ENCODE measurements around the gene TNFSF9.
A peak's percentile ranks its signal among the peaks of the same experiment; 100 is the strongest.
"Not testable (repeated sequence)": the region's sequence is repeated elsewhere in the genome, so short reads cannot be mapped to it uniquely, and the experiment has no call there.

The TNFSF9 gene

DNA sequence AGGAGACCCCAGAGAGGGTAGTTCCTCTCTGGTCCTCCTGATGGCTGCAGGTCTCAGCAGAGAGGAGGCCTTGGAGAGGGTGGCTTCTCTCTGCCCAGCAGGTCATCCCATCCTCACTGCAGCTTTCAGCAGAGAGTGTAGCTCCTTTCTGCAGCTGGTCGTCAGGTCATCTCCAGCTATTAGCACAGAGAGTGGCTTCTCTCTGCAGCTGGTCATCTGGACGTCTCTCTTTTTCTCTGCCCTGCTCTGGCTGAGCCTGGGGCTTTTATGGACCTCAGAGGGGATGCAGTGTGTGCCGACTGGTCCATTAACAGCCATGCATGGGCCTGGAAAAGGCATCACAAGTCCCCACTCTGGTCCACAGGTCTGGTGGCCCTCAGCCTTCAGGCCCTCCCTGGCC lies 20.3 kb downstream of the TNFSF9 start:
- Histone ChIP-seq H3K4me1 (no peaks in the 10 kb centered on the region), H3K4me3 (ENCODE audit: low read depth, low read length) (no peak overlapping the region), H3K36me3 (no peaks in the 10 kb centered on the region), H3K27me3 (no peaks in the 10 kb centered on the region), H3K9me3 (no peaks in the 10 kb centered on the region)
- no peak for DNase-seq
- TF ChIP-seq, protein P1, sequence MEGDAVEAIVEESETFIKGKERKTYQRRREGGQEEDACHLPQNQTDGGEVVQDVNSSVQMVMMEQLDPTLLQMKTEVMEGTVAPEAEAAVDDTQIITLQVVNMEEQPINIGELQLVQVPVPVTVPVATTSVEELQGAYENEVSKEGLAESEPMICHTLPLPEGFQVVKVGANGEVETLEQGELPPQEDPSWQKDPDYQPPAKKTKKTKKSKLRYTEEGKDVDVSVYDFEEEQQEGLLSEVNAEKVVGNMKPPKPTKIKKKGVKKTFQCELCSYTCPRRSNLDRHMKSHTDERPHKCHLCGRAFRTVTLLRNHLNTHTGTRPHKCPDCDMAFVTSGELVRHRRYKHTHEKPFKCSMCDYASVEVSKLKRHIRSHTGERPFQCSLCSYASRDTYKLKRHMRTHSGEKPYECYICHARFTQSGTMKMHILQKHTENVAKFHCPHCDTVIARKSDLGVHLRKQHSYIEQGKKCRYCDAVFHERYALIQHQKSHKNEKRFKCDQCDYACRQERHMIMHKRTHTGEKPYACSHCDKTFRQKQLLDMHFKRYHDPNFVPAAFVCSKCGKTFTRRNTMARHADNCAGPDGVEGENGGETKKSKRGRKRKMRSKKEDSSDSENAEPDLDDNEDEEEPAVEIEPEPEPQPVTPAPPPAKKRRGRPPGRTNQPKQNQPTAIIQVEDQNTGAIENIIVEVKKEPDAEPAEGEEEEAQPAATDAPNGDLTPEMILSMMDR (IDR thresholded peaks at IDR 0.05; ENCODE audit: low read depth, low read length): no peak

DNA sequence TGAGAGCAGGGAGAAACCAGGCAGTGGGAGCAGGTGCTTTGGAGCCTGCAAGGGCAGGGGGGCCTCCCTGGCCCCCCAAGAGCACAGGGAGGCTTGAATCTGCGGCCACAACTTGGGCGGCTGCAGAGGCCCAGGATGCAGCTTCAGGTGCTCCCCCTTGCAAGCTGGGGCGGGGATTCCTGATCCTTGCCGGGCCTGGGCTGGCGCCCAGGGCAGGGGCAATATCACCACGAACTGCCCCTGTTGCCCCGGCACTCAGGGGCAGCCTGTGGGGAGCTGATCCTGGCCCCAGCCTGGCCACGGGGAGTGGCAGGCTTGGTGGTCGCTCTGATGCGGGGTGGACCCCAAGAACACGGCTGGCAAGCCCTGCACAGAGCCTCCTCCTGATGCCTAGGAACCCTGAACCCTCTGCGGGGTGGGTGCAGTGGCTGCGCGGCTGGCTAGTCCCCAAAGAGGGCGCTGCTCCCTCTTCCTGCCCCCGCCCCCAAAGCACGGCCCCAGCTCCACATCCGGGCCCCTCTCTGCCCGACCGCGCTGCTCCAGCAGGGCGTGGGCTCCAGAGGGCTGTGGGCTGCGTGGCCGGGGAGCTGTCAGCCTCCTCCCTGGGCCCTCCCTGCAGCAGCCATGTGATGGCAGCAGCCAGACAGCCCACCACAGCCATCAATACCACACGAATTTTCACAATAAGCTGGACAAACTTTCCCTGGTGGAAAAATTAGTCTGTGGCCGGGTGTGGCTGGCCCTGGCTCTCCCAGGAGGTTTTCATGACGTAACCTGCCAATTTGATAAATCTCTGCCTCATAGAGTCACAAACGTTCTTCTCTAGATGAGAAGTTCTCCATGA lies 21.0 kb downstream of the TNFSF9 start:
- Histone ChIP-seq H3K4me3 (ENCODE audit: low read depth, low read length) (no peak overlapping the region), H3K9me3 (no peaks in the 10 kb centered on the region; the same call in 1 of the 2 replicates), H3K36me3 (no peaks in the 10 kb centered on the region), H3K27me3 (no peaks in the 10 kb centered on the region), H3K4me1 (no peaks in the 10 kb centered on the region)
- DNase-seq: peak; percentile 46
- TF ChIP-seq, protein P1 (IDR thresholded peaks at IDR 0.05; ENCODE audit: low read depth, low read length): no peak; the same call in 1 of the 2 replicates

DNA sequence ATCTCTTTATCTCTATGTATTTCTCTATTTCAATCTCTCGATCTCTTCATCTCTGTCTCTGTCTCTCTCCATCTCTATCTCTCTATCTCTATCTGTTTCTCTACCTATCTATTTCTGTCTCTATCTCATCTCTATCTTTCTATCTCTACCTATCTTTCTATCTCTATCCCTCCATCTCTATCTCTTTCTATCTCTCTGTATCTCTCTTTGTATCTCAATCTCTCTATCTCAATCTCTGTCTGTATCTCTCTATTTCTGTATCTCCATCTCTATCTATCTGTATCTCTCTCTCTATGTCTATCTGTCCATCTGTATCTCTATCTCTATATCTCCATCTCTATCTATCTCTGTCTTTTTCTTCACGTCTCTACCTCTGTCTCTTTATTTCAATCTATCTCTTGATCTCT lies 25.2 kb downstream of the TNFSF9 start:
- Histone ChIP-seq H3K4me1 (no peaks in the 10 kb centered on the region), H3K9me3 (no peaks in the 10 kb centered on the region; the same call in 1 of the 2 replicates)
- TF ChIP-seq, protein P1 (IDR thresholded peaks at IDR 0.05; ENCODE audit: low read depth, low read length): no peak

DNA sequence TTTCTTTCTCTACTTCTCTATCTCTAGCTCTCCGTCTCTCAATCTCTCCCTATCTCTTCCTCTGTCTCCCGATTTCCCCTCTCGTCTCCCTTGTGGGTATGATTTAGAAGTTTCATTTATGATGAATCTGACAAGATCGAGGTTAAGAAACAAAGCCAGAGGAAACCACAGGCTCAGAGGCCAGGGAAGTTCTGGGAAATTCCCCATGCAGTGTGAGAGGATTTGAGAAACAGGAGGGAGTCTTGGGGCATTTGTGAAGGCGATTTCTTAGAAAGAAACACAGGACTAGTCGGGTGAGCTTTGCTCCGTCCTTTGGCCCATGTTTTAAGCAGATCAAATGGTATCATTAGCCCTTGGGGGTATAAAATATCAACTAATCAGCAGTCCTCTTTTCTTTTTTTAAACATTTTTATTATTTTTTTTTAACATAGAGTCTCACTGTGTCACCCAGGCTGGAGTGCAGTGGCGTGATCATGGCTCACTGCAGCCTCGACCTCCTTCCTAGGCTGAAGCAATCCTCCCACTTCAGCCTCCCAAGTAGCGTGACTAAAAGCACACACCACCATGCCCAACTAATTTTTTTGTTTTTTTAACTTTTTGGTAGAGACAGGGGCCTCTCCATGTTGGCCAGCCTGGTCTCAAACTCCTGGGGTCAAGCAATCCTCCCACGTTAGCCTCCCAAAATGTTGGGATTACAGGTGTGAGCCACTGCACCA lies 25.8 kb downstream of the TNFSF9 start:
- Histone ChIP-seq H3K27me3 (no peaks in the 10 kb centered on the region), H3K4me1 (no peaks in the 10 kb centered on the region), H3K4me3 (ENCODE audit: low read depth, low read length) (no peak overlapping the region), H3K9me3 (no peaks in the 10 kb centered on the region; the same call in 1 of the 2 replicates), H3K36me3 (no peaks in the 10 kb centered on the region)
- DNase-seq: no peak
- TF ChIP-seq, protein P1 (IDR thresholded peaks at IDR 0.05; ENCODE audit: low read depth, low read length): no peak

More for the DNA sequence above, 25.2 kb downstream of the TNFSF9 start:
- H3K27me3 ChIP-seq: no peaks in the 10 kb centered on the region
- DNase-seq: no peak
- H3K36me3 ChIP-seq: no peaks in the 10 kb centered on the region
- H3K4me3 ChIP-seq (ENCODE audit: low read depth, low read length): no peak overlapping the region

DNA sequence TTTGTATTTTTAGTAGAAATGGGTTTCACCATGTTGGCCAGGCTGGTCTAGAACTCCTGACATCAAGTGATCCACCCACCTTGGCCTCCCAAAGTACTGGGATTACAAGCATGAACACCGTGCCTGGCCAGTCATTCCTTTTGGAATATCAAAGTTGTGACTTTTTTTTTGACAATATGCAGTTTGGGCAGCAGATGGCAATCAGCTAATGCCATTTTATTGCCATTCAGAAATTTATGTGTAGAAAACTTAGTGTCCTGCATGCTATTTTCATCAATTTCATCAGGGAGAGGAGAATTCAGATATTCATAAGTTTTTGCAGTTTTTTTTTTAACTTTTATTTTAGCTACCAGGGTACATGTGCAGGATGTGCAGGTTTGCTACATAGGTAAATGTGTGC lies 31.6 kb downstream of the TNFSF9 start:
- H3K4me3 ChIP-seq (ENCODE audit: low read depth, low read length); H3K9me3 ChIP-seq; DNase-seq; H3K4me1 ChIP-seq; H3K36me3 ChIP-seq; H3K27me3 ChIP-seq: not testable (repeated sequence)

DNA sequence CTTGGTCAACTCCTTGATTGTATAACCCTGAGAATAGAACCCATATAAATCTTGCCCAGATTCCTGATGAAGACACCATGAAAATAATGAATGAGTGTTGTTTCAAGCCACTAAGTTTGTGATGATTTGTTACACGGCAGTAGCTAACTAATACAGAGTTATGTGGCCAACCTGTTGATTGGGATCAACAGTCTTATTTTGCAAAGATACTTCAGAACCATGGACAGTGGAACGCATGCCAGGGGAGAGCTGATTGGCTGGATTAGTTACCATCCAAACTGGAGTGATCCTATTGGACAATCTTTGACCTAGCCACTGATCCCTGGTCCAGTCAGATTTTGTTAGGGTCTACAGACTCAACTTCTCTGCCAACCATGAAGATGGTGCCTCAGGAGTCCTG lies 33.6 kb downstream of the TNFSF9 start:
- TF ChIP-seq, protein P1 (IDR thresholded peaks at IDR 0.05; ENCODE audit: low read depth, low read length): no peak
- no peaks in the 10 kb centered on the region for H3K27me3 ChIP-seq

DNA sequence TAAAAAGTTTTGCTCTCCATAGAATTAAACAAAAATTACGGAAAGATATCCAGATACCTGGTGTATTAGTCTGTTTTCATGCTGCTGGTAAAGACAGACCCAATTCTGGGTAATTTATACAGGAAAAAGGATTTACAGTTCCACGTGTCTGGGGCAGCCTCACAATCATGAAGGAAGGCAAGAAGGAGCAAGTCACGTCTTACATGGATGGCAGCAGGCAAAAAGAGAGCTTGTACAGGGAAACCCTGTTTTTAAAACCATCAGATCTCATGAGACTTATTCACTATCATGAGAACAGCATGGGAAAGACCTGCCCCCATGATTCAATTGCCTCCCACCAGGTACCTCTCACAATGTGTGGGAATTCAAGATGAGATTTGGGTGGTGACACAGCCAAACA lies 35.9 kb downstream of the TNFSF9 start:
- H3K36me3 ChIP-seq, H3K9me3 ChIP-seq: not testable (repeated sequence)

More for the DNA sequence above, 33.6 kb downstream of the TNFSF9 start:
- Histone ChIP-seq H3K4me1 (no peaks in the 10 kb centered on the region), H3K4me3 (ENCODE audit: low read depth, low read length) (no peak overlapping the region), H3K9me3 (no peaks in the 10 kb centered on the region), H3K36me3 (no peaks in the 10 kb centered on the region)
- no peak for DNase-seq

More for the DNA sequence above, 35.9 kb downstream of the TNFSF9 start:
- DNase-seq; H3K4me1 ChIP-seq; H3K27me3 ChIP-seq; H3K4me3 ChIP-seq (ENCODE audit: low read depth, low read length): not testable (repeated sequence)
